HCT116 (cell line): ENCODE data around the gene PITRM1. TPM values are rescaled to one million over a fixed set of nuclear protein-coding genes. Genes with fewer than 3 reads are reported as not detected.

Source experiments
- ATAC-seq: fragments of 200-7000 bp; cut with Tn5 transposase; 2 replicates; pipeline ENCODE4 v1.9.1; 2020; ENCODE audit warnings: mild to moderate bottlenecking, moderate library complexity
- BruUV-seq: library from RNA; stranded (reverse); fragments of 400-500 nt; replicated peaks from 2 replicates; lab custom pipeline; 2021; lab: Mats Ljungman, UMichigan
- CTCF ChIA-PET: fragments of 300-600 bp; sonication (Branson Sonifier 250); formaldehyde crosslinking; loops from one replicate; lab custom pipeline; 2021; ENCODE audit warnings: antibody characterized with exemption; lab: Charles Lee
- POLR2A ChIA-PET: fragments of 300-600, 350-600 bp; sonication (Branson Sonifier 250); formaldehyde crosslinking; loops from one replicate; lab custom pipeline; 2021; ENCODE audit warnings: antibody characterized with exemption; lab: Charles Lee
- RAD21 ChIA-PET, 2 experiments: fragments of 300-600 bp; sonication (Branson Sonifier 250); formaldehyde crosslinking; loops; one replicate each; lab custom pipeline; 2023; ENCODE audit warnings: low total read pairs in 2 of 2; ENCODE audit not compliant: uncharacterized antibody in 2 of 2, unreplicated experiment in 2 of 2, low non-redundant PET in 1 of 2; lab: Charles Lee
- DNase-seq: peaks from one replicate; pipeline ENCODE4 v3.0.0-alpha.2; 2010; ENCODE audit warnings: low read depth, low spot score
- H2AFZ ChIP-seq: fragments of 200-600 bp; shearing (Covaris generic), sonication (generic); 2 replicates; pipeline ENCODE4 v1.6.1; 2017; ENCODE audit warnings: low read depth, mixed run types, mixed read lengths, antibody characterized with exemption, low read length; ENCODE audit not compliant: poor library complexity, severe bottlenecking
- H3K27ac ChIP-seq: 2 replicates; pipeline ENCODE4 v1.5.1; 2012; ENCODE audit warnings: low read depth, low read length
- H3K27me3 ChIP-seq: fragments of 200-600 bp; sonication (generic); 2 replicates; pipeline ENCODE4 v1.6.1; 2016; ENCODE audit warnings: mixed run types, low read length, mixed read lengths; ENCODE audit not compliant: insufficient read depth
- H3K36me3 ChIP-seq, 2 experiments: fragments of 200-500 bp in 1 of 2; fragments of 200-600 bp in 1 of 2; sonication (Bioruptor generic) in 1 of 2; sonication (generic) in 1 of 2; 2 replicates each; pipeline versions ENCODE4 v1.5.1 to v1.6.1; 2014 to 2016; ENCODE audit warnings: low read length in 2 of 2, inconsistent platforms in 1 of 2, mixed read lengths in 1 of 2, mixed run types in 1 of 2; ENCODE audit not compliant: insufficient read depth in 2 of 2, control insufficient read depth in 1 of 2
- H3K4me1 ChIP-seq, 2 experiments: fragments of 200-600 bp in 1 of 2; sonication (generic) in 1 of 2; 2 replicates each; pipeline versions ENCODE4 v1.5.1 to v1.6.1; 2012 to 2017; ENCODE audit warnings: low read length in 2 of 2, inconsistent platforms in 1 of 2, mild to moderate bottlenecking in 1 of 2, mixed read lengths in 1 of 2, mixed run types in 1 of 2, moderate library complexity in 1 of 2; ENCODE audit not compliant: insufficient read depth in 2 of 2, control insufficient read depth in 1 of 2
- H3K4me2 ChIP-seq: fragments of 200-600 bp; sonication (generic); 2 replicates; pipeline ENCODE4 v1.6.1; 2017; ENCODE audit warnings: mixed run types, low read length, mixed read lengths
- H3K4me3 ChIP-seq, 2 experiments: fragments of 200-600 bp in 1 of 2; sonication (generic) in 1 of 2; replicated peaks in 1 of 2; 2 replicates each; pipeline ENCODE4 v1.5.1; 2011 to 2016; ENCODE audit warnings: low read length in 2 of 2, control low read depth in 1 of 2, low read depth in 1 of 2, mild to moderate bottlenecking in 1 of 2, mixed read lengths in 1 of 2, mixed run types in 1 of 2
- H3K79me2 ChIP-seq: fragments of 200-600 bp; sonication (generic); 2 replicates; pipeline ENCODE4 v1.6.1; 2017; ENCODE audit warnings: mild to moderate bottlenecking, mixed run types, low read length, moderate library complexity, mixed read lengths; ENCODE audit not compliant: insufficient read depth
- H3K9ac ChIP-seq: fragments of 200-600 bp; sonication (generic); 2 replicates; pipeline ENCODE4 v1.6.1; 2016; ENCODE audit warnings: low read length, mixed read lengths
- H3K9me2 ChIP-seq: fragments of 200-600 bp; sonication (generic), shearing (Covaris generic); 2 replicates; pipeline ENCODE4 v1.6.1; 2017; ENCODE audit warnings: mixed run types, mild to moderate bottlenecking, moderate library complexity; ENCODE audit not compliant: insufficient read depth
- H3K9me3 ChIP-seq, 2 experiments: fragments of 200-500 bp in 1 of 2; fragments of 200-600 bp in 1 of 2; sonication (Bioruptor generic) in 1 of 2; sonication (generic) in 1 of 2; 2 replicates each; pipeline ENCODE4 v1.6.1; 2014 to 2017; ENCODE audit warnings: low read length in 2 of 2, mixed read lengths in 2 of 2, inconsistent platforms in 1 of 2, low read depth in 1 of 2, mild to moderate bottlenecking in 1 of 2, mixed run types in 1 of 2, moderate library complexity in 1 of 2; ENCODE audit not compliant: control insufficient read depth in 1 of 2, insufficient read depth in 1 of 2
- H4K20me1 ChIP-seq: fragments of 200-600 bp; sonication (generic), shearing (Covaris generic); 2 replicates; pipeline ENCODE4 v1.6.1; 2017; ENCODE audit warnings: mixed run types, mild to moderate bottlenecking, moderate library complexity; ENCODE audit not compliant: insufficient read depth
- CEBPB ChIP-seq: IDR thresholded peaks from 2 replicates; pipeline ENCODE4 v1.6.1; 2012; ENCODE audit warnings: low read depth
- EGR1 ChIP-seq: IDR thresholded peaks from 2 replicates; pipeline ENCODE4 v1.6.1; 2012; ENCODE audit warnings: low read depth
- ELF1 ChIP-seq: IDR thresholded peaks from 2 replicates; pipeline ENCODE4 v1.6.1; 2012; ENCODE audit warnings: low read depth, borderline replicate concordance
- EZH2phosphoT487 ChIP-seq: fragments of 200-600 bp; IDR thresholded peaks from 2 replicates; pipeline ENCODE4 v1.6.1; 2018; ENCODE audit warnings: antibody characterized with exemption, borderline replicate concordance
- FOSL1 ChIP-seq: IDR thresholded peaks from 2 replicates; pipeline ENCODE4 v1.6.1; 2012; ENCODE audit warnings: low read depth
- JUND ChIP-seq: IDR thresholded peaks from 2 replicates; pipeline ENCODE4 v1.6.1; 2012
- POLR2A ChIP-seq: IDR thresholded peaks from 2 replicates; pipeline ENCODE4 v1.7.0; 2011; ENCODE audit warnings: borderline replicate concordance; ENCODE audit not compliant: insufficient read depth, insufficient read length; ENCODE audit errors: extremely low read depth
- POLR2AphosphoS5 ChIP-seq: IDR thresholded peaks from 2 replicates; pipeline ENCODE4 v1.6.1; 2011; ENCODE audit warnings: mild to moderate bottlenecking, low read depth, low read length, moderate library complexity
- SIN3A ChIP-seq: IDR thresholded peaks from 2 replicates; pipeline ENCODE4 v1.6.1; 2012; ENCODE audit warnings: low read depth
- SP1 ChIP-seq: IDR thresholded peaks from 2 replicates; pipeline ENCODE4 v1.6.1; 2012; ENCODE audit warnings: low read depth
- SRF ChIP-seq: IDR thresholded peaks from 2 replicates; pipeline ENCODE4 v1.6.1; 2012; ENCODE audit warnings: low read depth
- TCF7L2 ChIP-seq: IDR thresholded peaks from 2 replicates; pipeline ENCODE4 v1.7.0; 2011; ENCODE audit warnings: borderline replicate concordance, inconsistent platforms; ENCODE audit not compliant: insufficient read depth, insufficient read length; ENCODE audit errors: extremely low read depth
- ZFX ChIP-seq: fragments of 450-650 bp; IDR thresholded peaks from 2 replicates; pipeline ENCODE4 v1.6.1; 2017
- ZNF274 ChIP-seq: fragments of 200-500 bp; sonication (Bioruptor generic); IDR thresholded peaks from 2 replicates; pipeline ENCODE4 v1.6.1; 2014; ENCODE audit warnings: mild to moderate bottlenecking, low read depth, low read length, inconsistent platforms
- intact Hi-C: fragments of 100-400 bp; cut with micrococcal nuclease; formaldehyde crosslinking; loops from 2 replicates; pipeline ENCODE4 v1.10.0; 2022
- total RNA-seq: library from RNA; stranded (reverse); gene quantifications from one replicate; pipeline ENCODE4 v1.2.1, GENCODE V29; 2021; ENCODE audit not compliant: unreplicated experiment
- TF ChIP-seq, protein P1 (sequence below): IDR thresholded peaks from 2 replicates; pipeline ENCODE4 v1.6.1; 2012
- TF ChIP-seq, protein P2 (sequence below): IDR thresholded peaks from 2 replicates; pipeline ENCODE4 v1.6.1; 2012; ENCODE audit warnings: low read depth
- TF ChIP-seq, protein P3 (sequence below), 3 experiments: fragments of 200-600 bp in 1 of 3; sonication (generic) in 1 of 3; IDR thresholded peaks in 2 of 3; conservative IDR thresholded peaks in 1 of 3; 2 replicates each; pipeline ENCODE4 v1.5.1; 2012 to 2017; ENCODE audit warnings: low read depth in 2 of 3, low read length in 2 of 3, antibody characterized with exemption in 1 of 3, borderline replicate concordance in 1 of 3, control low read depth in 1 of 3, mild to moderate bottlenecking in 1 of 3, mixed read lengths in 1 of 3, mixed run types in 1 of 3, moderate library complexity in 1 of 3; ENCODE audit not compliant: insufficient read depth in 1 of 3
- TF ChIP-seq, protein P4 (sequence below): IDR thresholded peaks from 2 replicates; pipeline ENCODE4 v1.6.1; 2011; ENCODE audit warnings: mild to moderate bottlenecking, low read length, moderate library complexity; ENCODE audit not compliant: insufficient replicate concordance; ENCODE audit errors: extremely low read depth

The PITRM1 gene
- total RNA-seq, 1 experiment from 2014 or later, result 59.5 TPM

DNA sequence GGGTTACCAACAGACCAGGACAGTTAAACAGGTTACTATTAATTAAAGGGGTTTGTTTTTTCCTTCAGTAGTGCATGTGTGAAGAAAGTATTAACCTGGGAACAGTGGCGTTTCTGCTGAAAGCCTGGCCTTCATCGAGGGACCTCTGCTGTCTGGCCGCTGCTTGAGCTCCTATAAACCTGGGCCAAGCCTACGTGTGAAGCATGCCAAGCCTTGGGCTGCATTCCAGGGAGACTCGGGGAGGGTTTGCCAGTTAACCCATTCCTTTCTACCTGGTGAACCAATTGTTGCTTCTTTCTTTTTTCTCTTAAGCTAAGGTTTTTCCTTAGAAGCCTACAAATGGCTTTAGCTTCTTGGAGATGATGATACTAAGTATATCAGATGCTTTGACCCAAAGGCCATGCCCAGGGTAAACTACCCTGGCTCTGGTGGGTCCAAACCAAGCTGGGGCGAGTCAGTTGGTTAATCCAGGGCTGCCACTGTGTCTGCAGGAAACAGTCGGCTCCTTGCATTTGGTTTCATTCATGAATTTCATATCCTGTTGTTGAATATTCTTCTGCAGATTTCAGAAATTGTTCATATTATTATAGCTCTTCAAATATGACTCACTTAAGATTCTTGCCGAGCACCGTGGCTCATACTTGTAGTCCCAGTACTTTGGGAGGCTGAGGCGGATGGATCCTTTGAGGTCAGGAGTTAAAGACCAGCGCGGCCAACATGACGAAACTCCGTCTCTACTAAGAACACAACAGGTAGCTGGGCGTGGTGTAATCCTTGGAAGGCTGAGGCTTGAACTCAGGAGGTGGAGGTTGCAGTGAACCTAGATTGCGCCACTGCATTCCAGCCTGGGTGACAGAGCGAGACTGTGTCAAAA lies 81.4 kb downstream of the PITRM1 start:
- Histone ChIP-seq H3K9me2 (no peaks in the 10 kb centered on the region), H3K79me2 (peaks cover 87% of the 10 kb centered on the region), H2AFZ (no peak overlapping the region), H3K27ac (peak overlapping the region; percentile 93), H3K4me3 (peak overlapping the region; percentile 8 to 37), H3K9ac (peak overlapping the region; percentile 56), H3K9me3 (no peaks in the 10 kb centered on the region), H3K36me3 (peaks cover 0 to 10% of the 10 kb centered on the region in 2 experiments; a peak in 2 of 4 replicates), H3K27me3 (no peaks in the 10 kb centered on the region), H3K4me2 (peak overlapping the region; percentile 70), H4K20me1 (peaks cover 4% of the 10 kb centered on the region; the same call in 1 of the 2 replicates), H3K4me1 (peaks cover 73 to 97% of the 10 kb centered on the region in 2 experiments)
- ChIA-PET CTCF (interaction anchor here (0.6 to 1.6 kb wide), 2 partner anchors 10 to 23 kb away, joined by 3 to 5 read pairs; no protein-coding TSS in a partner anchor), RAD21 (interaction anchor here (1.2 kb wide), 2 partner anchors 10 to 20 kb away, joined by 3 read pairs; no protein-coding TSS in a partner anchor), POLR2A (interaction anchor here (0.8 to 1.4 kb wide), 4 partner anchors 14 to 21 kb away, joined by 3 to 4 read pairs (median 3); no protein-coding TSS in a partner anchor)
- DNase-seq (peak; percentile 91), ATAC-seq (peak; percentile 70)
- intact Hi-C loops, result loop anchor here (1.0 to 10.0 kb wide), 3 partner anchors 20 to 674 kb away; partner anchors contain the start of gene PITRM1
- BruUV-seq, result no TSS peak
- TF ChIP-seq EZH2phosphoT487 (no peak), CEBPB (peak; percentile 98), SIN3A (peak; percentile 94), POLR2AphosphoS5 (peak; percentile 33), FOSL1 (peak; percentile 75), TCF7L2 (peak; percentile 87), POLR2A (no peak), EGR1 (0 out of 2 replicates have a peak, but pooled peaks have one; percentile 32), SRF (peak; percentile 52), ZFX (no peak), ELF1 (no peak), ZNF274 (no peak), SP1 (peak; percentile 80), JUND (peak; percentile 83)
- TF ChIP-seq, protein P1, sequence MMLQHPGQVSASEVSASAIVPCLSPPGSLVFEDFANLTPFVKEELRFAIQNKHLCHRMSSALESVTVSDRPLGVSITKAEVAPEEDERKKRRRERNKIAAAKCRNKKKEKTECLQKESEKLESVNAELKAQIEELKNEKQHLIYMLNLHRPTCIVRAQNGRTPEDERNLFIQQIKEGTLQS, result peak; percentile 92
- TF ChIP-seq, protein P2, sequence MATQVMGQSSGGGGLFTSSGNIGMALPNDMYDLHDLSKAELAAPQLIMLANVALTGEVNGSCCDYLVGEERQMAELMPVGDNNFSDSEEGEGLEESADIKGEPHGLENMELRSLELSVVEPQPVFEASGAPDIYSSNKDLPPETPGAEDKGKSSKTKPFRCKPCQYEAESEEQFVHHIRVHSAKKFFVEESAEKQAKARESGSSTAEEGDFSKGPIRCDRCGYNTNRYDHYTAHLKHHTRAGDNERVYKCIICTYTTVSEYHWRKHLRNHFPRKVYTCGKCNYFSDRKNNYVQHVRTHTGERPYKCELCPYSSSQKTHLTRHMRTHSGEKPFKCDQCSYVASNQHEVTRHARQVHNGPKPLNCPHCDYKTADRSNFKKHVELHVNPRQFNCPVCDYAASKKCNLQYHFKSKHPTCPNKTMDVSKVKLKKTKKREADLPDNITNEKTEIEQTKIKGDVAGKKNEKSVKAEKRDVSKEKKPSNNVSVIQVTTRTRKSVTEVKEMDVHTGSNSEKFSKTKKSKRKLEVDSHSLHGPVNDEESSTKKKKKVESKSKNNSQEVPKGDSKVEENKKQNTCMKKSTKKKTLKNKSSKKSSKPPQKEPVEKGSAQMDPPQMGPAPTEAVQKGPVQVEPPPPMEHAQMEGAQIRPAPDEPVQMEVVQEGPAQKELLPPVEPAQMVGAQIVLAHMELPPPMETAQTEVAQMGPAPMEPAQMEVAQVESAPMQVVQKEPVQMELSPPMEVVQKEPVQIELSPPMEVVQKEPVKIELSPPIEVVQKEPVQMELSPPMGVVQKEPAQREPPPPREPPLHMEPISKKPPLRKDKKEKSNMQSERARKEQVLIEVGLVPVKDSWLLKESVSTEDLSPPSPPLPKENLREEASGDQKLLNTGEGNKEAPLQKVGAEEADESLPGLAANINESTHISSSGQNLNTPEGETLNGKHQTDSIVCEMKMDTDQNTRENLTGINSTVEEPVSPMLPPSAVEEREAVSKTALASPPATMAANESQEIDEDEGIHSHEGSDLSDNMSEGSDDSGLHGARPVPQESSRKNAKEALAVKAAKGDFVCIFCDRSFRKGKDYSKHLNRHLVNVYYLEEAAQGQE, result no peak
- TF ChIP-seq, protein P3, sequence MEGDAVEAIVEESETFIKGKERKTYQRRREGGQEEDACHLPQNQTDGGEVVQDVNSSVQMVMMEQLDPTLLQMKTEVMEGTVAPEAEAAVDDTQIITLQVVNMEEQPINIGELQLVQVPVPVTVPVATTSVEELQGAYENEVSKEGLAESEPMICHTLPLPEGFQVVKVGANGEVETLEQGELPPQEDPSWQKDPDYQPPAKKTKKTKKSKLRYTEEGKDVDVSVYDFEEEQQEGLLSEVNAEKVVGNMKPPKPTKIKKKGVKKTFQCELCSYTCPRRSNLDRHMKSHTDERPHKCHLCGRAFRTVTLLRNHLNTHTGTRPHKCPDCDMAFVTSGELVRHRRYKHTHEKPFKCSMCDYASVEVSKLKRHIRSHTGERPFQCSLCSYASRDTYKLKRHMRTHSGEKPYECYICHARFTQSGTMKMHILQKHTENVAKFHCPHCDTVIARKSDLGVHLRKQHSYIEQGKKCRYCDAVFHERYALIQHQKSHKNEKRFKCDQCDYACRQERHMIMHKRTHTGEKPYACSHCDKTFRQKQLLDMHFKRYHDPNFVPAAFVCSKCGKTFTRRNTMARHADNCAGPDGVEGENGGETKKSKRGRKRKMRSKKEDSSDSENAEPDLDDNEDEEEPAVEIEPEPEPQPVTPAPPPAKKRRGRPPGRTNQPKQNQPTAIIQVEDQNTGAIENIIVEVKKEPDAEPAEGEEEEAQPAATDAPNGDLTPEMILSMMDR (IDR thresholded peaks at IDR 0.05 in 2 of 3, conservative IDR thresholded peaks at IDR 0.05 in 1 of 3; ENCODE audit: borderline replicate concordance in 1 of 3, insufficient read depth in 1 of 3, low read depth in 2 of 3, low read length in 2 of 3), result no peak
- TF ChIP-seq, protein P4, sequence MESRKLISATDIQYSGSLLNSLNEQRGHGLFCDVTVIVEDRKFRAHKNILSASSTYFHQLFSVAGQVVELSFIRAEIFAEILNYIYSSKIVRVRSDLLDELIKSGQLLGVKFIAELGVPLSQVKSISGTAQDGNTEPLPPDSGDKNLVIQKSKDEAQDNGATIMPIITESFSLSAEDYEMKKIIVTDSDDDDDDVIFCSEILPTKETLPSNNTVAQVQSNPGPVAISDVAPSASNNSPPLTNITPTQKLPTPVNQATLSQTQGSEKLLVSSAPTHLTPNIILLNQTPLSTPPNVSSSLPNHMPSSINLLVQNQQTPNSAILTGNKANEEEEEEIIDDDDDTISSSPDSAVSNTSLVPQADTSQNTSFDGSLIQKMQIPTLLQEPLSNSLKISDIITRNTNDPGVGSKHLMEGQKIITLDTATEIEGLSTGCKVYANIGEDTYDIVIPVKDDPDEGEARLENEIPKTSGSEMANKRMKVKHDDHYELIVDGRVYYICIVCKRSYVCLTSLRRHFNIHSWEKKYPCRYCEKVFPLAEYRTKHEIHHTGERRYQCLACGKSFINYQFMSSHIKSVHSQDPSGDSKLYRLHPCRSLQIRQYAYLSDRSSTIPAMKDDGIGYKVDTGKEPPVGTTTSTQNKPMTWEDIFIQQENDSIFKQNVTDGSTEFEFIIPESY, result no peak
